HG03066 (cell line): Measurements from ENCODE around the gene LYRM4.

ENCODE experiments used
- ATAC-seq: cut with Tn5 transposase; IDR thresholded peaks from one replicate; pipeline ENCODE4 v1.9.1; 2021; ENCODE audit warnings: low read depth; ENCODE audit not compliant: unreplicated experiment

The LYRM4 gene

GRCh38 chr6:5247201-5247600 is 13.5 kb downstream of the LYRM4 start:
- ATAC-seq: no peak

GRCh38 chr6:5246141-5247097 is 14.3 kb downstream of the LYRM4 start:
- ATAC-seq: no peak

GRCh38 chr6:5243069-5243468 is 17.7 kb downstream of the LYRM4 start:
- ATAC-seq: no peak

DNA sequence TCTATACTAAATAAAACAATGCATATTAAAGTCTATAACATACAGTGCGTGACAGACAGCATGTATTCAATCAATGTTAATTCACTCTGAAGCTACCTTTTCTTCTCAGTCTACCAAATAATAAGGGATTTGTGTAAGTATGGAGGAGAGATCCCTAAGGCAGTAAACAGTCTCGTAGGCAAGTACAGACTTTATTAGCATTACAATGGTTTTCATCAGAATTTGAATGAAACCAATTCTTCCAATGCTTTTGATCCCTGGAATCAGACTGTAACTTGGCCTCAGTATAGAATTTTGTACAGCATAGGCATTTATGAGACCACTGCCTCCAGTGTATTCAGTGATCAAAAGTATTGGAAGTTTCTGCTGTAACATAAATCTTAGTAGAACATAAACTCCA is 19.5 kb downstream of the LYRM4 start:
- no peak for ATAC-seq

- ATAC-seq: no peak
Measured at GRCh38 chr6:5238336-5238735, 22.4 kb downstream of the LYRM4 start.

DNA sequence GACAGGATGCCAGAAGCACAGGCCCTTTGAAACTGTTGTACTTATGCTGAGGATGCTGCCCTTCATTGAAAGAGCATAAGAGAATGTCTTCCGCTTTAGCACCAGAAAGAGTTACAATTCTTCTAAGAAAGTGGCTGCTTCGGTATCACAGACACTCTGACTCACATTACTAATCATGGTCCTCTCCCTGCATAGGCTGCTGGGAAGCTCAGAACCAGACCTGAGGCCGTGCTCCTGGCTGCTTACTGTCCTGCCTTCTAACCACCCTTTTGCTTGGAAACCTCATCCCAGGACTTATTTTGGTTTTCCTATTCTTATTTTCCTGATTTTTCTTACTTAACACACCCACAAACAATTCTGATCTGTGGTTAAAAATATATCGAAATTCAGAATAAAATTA is 22.9 kb downstream of the LYRM4 start:
- ATAC-seq: no peak

- ATAC-seq: no peak
Measured at GRCh38 chr6:5235830-5236229, 24.9 kb downstream of the LYRM4 start.

- no peak for ATAC-seq
Measured at GRCh38 chr6:5234874-5235273, 25.9 kb downstream of the LYRM4 start.

- no peak for ATAC-seq
Measured at GRCh38 chr6:5231289-5231688, 29.5 kb downstream of the LYRM4 start.

DNA sequence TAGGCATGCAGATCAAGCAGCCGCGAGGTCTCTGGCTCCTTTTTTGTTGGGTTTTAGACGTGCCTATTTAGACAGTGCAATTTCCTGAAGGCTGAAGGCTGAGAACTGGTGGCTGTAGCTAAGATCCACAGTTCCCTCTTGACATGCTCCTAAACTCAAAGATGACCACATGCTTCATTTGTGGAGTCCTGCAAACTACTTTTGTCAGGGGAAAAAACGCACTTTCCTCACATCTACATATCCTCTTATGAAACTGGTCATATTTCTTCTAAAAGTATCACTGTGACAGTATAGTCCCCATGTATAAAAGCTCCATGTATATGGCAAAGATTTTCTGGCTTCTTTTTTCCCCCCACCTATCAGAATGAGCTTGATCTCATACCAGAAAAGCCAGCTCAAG is 30.7 kb downstream of the LYRM4 start:
- no peak for ATAC-seq

DNA sequence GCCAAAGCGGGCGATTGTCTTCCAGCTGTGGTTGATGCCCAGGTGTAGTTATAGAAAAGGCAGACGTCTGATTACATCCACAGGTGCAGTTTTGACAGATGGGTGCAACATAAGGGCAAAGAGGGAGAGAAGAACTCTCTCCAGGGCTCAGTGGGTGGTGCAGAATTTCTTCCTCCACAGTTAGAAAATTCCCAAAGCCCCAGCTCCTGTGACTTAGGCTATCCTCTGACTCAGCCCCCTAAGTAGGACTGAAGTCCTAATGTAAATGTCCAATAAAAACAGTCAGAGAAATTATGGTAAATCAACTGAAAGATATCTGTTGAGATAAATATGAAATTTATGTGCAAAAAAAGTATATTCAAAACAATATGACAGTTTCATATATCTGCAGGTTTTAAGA is 31.4 kb downstream of the LYRM4 start:
- ATAC-seq: no peak

- ATAC-seq: no peak
Measured at GRCh38 chr6:5223309-5223708, 37.4 kb downstream of the LYRM4 start.

GRCh38 chr6:5220443-5220842 is 40.3 kb downstream of the LYRM4 start:
- no peak for ATAC-seq

DNA sequence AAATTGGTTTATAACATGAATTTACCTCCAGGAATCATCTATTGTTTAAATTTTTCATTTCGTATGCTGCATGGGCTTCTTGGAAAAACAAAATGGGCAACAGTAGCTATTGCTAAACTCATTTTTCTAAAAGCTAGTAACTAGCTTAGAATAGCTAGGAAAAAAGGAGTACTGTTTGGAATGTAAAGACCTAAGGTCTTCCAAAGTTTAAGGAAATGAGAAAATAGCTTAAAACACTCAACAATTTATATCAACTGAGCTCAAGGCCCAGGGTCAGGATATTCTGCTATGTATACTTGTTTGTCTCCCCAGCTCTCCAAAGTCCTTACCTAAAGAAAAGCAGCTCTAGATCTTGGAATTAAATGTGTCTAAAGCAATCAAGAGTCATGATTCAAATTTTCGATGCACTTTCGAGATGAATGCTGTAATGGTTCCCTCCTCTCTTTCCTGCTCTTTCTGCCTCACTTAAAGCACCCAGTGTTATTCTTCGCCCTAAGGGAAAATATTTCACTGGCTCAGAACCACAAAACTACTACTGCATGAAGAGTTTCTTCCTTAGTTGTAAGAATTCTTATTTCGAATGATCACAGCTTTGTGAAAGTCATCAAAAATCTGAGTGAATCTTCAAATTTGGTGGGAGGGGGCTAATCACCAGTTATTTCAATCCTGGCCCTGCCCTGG is 41.6 kb downstream of the LYRM4 start:
- no peak for ATAC-seq

DNA sequence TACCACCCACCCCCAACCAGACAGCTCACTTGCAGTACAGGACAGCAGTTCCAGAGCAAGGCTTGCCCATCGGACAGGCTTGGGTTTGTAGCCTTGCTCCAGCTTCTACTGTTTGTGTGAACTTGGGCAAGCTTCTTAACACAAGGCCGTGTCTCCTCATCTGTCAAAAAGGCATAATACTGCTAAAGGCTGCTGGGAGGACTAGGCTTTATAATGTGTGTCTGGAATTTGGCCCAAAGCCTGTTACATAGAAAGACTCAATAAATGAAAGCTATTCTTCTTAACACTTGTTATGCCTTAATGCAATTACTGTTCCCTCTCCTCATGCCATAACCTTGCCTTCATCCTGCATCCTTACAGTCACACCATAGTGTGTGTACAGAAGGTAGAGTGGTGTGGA is 43.4 kb downstream of the LYRM4 start:
- ATAC-seq: no peak

DNA sequence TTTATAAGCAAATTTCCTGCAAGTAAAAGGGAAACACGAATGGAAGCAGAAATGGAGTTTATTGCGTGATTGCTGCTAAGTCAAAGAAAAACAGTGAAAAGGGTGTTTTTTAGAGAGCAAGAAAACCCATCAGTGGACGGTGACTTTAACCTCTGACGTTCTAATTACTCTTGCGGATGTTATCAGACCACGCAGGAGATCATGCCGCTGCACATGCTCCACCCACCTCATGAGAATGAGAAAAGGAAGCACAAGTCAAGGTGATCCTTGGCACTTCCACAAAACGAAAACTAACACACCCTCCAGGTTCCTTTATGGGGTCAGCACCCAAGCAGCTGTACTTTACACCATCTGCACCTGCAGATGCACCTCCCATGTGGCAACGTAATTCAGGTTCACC is 45.0 kb downstream of the LYRM4 start:
- no peak for ATAC-seq

DNA sequence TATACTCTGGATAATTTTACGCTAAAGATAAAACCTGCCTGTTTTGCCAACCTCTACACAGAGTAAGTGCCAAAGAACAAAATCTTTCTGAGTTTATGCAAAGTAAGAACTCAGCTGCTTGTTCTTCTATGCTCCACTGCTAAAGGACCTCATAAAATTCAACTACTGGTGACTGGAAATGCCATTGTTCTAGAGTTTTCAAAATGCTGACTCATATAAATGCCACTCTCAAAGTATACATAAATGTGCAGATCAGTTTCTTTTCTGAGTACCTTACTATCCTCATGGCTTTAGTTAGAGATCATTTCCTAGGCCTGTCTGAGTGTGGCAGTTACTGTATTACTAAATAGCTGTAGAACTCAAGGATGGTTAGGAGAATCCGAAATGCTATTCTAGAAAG is 45.6 kb downstream of the LYRM4 start:
- ATAC-seq: no peak

DNA sequence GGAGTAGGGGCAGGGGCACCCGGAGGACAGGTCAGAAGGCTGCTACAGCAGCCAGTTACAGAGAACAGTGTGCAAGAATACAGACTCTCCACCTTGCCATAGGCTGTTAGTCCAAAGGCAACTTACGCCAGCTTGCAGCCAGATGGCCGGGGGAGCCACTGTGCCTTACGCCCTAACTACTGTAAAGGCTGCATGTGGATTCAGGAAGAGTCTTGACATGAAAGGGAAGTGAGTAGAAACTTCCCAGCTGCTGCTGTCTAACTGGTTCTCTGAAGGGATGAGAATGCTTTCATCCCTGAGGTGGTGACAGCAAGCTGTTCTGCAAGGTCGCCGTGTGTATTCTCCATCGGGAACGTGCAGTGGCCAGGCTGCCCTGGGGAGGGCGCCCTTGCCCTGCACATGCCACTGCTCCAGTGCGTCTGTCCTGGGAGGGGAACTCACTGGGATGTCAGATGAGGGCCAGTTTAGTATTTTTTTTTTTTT is 46.1 kb downstream of the LYRM4 start:
- ATAC-seq: no peak

- ATAC-seq: no peak
Measured at GRCh38 chr6:5213836-5214235, 46.9 kb downstream of the LYRM4 start.

DNA sequence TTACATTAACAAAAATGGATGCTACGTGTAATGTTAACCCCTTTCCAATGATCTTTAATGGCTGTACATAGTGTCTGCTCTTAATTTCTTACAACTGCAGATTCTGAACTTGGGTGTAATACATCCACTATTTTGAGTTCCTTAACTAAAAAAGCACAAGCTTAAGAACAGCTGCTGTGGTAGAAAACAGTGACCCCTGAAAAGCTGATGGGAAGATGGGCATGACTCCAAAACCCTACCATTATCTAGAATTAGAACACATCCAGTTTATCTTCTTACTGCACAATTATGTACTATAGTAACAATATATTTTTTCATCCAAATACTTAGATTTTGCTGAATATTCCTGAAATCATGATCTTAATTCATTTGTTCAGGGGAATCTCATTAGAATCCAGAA is 49.3 kb downstream of the LYRM4 start:
- ATAC-seq: no peak

GRCh38 chr6:5208471-5208971 is 52.2 kb downstream of the LYRM4 start:
- no peak for ATAC-seq

- no peak for ATAC-seq
Measured at GRCh38 chr6:5208057-5208456, 52.7 kb downstream of the LYRM4 start.
